ENCODE data around the gene ZNF732.
"Not testable (repeated sequence)": the region's sequence is repeated elsewhere in the genome, so short reads cannot be mapped to it uniquely, and the experiment has no call there.

ZNF732 gene

GRCh38 chr4:304969-305680 lies at the start of gene ZNF732:
ZNF732 (minus strand) TSS chr4:305474; CDS start chr4:305310, 164 bp downstream.
- DNase-seq: no peak

- DNase-seq: no peak
Observed at GRCh38 chr4:340011-340410, 34.7 kb upstream of the ZNF732 start.

GRCh38 chr4:338759-339097 lies 33.5 kb upstream of the ZNF732 start:
- no peak for DNase-seq

GRCh38 chr4:337932-338758 lies 32.9 kb upstream of the ZNF732 start:
- DNase-seq: peak; percentile 58

GRCh38 chr4:337143-337931 lies 32.1 kb upstream of the ZNF732 start, which contains the start of gene ZNF141:
ZNF141 (plus strand) TSS chr4:337814; CDS start chr4:337984, 170 bp downstream.
- DNase-seq: peak; percentile 84

- no peak for DNase-seq
Observed at GRCh38 chr4:336893-337142, 31.5 kb upstream of the ZNF732 start.

- DNase-seq: peak; percentile 32
Observed at GRCh38 chr4:336099-336892, 31.0 kb upstream of the ZNF732 start.

- DNase-seq: no peak
Observed at GRCh38 chr4:335515-335914, 30.2 kb upstream of the ZNF732 start.

GRCh38 chr4:328729-329128 lies 23.5 kb upstream of the ZNF732 start:
- DNase-seq: no peak

- no peak for DNase-seq
Observed at GRCh38 chr4:314296-314903, 9.1 kb upstream of the ZNF732 start.

GRCh38 chr4:309807-310206 lies 4.5 kb upstream of the ZNF732 start:
- DNase-seq: no peak

GRCh38 chr4:306551-306961 lies 1.3 kb upstream of the ZNF732 start:
- no peak for DNase-seq

GRCh38 chr4:304516-304915 lies 758 bp downstream of the ZNF732 start:
- DNase-seq: not testable (repeated sequence)

- DNase-seq: no peak
Observed at GRCh38 chr4:302381-302780, 2.9 kb downstream of the ZNF732 start.

- no peak for DNase-seq
Observed at GRCh38 chr4:294732-295131, 10.5 kb downstream of the ZNF732 start.

- no peak for DNase-seq
Observed at GRCh38 chr4:288891-289290, 16.4 kb downstream of the ZNF732 start.

- DNase-seq: no peak
Observed at GRCh38 chr4:273309-274017, 31.8 kb downstream of the ZNF732 start.

GRCh38 chr4:271492-272103 lies 33.7 kb downstream of the ZNF732 start:
- no peak for DNase-seq

GRCh38 chr4:259240-259639 lies 46.0 kb downstream of the ZNF732 start:
- DNase-seq: not testable (repeated sequence)

GRCh38 chr4:256492-256891 lies 48.8 kb downstream of the ZNF732 start:
- DNase-seq: no peak
